Stimulated activated CD4-positive, alpha-beta T cell treated with anti-CD3 and anti-CD28 coated beads, Interleukin-2, amount 100 ng/mL, for 4 hours (primary cell): ENCODE data around the gene STARD9.

ENCODE experiments used
- DNase-seq: peaks from one replicate; pipeline ENCODE4 v3.0.0-alpha.2; 2020; ENCODE audit warnings: low read depth

Gene STARD9

DNA sequence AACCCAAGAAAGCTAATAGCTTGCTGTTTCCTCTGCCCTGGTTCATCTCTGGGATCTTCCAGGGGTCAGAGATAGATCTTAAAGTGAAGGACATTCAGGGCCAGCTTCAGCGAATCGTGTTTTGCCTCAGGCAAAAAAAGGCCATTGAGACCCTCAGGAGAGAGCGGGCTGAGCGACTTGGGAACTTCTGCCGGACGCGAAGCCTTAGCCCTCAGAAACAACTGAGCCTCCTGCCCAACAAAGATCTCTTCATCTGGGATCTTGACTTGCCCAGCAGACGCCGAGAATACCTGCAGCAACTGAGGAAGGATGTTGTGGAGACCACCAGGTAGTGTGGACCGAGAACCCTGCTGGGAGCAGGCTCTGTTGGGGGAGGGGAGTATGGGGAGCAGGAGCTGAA lies 119.0 kb downstream of the STARD9 start:
- no peak for DNase-seq

DNA sequence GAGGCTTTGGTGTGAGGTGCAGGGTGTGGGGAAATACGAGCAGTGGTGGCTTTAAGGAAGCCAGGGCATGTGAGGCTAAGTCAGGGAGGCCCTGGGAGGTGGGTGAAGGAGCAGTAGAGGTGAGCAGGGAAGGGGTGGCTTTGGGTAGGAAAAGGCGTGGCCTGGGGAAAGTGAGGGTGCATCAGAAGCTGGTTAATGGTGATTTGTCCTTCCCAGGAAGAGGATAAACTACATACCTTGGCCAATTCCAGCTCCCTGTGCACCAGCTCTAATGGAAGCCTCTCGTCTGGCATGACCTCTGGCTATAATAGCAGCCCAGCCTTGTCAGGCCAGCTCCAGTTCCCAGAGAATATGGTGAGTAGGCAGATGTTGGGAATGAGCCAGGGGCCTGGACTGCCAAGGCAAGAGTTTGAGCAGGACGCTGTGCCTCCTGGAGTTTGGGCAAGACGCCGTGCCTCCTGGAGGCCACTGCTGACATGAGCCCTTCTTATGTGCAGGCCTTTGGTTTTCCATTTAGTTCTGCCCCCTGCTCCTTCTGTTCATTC lies 120.2 kb downstream of the STARD9 start:
- DNase-seq: no peak

DNA sequence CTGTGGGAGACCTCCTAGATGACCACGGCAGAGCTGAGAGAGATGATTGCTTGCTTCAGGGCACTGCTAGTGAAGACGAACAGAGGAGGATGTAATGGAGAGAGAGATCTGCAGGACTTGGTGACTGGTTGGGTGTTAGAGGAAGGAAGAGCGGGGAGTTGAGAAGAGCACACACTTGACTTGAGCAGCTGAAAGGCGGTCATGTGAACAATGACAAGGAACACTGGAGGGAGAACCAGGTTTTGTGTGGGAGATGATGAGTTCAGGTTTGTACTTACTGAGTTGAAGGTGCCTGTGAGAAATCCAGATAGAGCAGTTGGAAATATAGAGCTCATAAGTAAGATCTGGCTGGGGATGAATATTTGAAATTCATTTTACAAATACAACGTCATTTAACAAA lies 121.2 kb downstream of the STARD9 start:
- DNase-seq: no peak

DNA sequence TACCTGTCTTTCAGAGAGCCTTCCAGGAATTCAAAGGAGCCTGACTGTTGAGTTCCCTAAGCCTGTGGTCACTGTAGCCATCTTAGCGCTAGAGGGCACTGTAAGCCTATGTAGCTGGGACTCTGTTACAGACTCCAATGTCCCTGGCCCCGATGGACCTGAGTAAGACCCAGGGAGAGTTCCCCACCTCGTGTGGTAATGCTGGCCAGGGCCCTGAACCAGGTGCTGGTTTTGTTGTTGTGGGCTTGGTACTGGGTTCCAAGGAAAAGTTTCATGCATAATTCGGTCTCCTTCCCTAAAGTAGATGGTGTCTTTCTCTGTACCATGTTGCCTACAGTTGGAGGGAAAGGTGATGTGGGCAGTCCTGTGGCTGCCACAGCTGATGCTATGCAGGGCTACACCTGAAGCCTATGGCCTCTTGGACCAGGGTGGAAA lies 129.1 kb downstream of the STARD9 start:
- DNase-seq: peak; percentile 33

DNA sequence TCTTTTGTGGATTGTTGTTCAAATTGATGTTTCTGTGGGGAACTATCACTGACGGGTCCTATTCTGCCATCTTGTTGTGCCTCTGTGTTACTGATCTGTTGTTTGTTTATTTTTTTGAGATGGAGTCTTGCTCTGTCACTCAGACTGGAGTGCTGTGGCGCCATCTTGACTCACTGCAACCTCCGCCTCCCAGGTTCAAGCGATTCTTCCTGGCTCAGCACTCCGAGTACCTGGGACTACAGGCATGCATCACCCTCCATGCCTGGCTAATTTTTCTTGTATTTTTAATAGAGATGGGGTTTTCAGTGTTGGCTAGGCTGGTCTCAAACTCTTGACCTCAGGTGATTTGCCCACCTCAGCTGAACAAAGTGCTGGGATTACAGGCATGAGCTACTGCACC lies 129.9 kb downstream of the STARD9 start:
- no peak for DNase-seq

DNA sequence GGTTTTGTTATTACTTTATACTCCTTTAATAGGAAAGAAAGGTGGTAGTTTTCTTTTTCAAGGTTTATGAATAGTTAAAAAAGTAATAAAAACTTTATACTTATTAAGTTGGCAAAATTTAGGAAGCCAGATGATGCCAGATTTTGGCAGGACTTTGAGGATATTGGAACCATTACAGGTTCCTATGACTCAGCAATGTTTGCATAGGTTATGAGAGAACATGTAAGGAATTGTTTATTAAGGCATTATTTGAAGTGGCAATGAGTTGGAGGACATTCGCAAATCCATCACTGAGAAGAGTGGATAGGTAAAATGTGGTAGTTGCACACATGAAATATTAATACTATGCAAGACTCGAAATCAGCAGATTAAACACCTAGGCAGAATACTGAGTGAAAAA lies 131.7 kb downstream of the STARD9 start:
- no peak for DNase-seq

DNA sequence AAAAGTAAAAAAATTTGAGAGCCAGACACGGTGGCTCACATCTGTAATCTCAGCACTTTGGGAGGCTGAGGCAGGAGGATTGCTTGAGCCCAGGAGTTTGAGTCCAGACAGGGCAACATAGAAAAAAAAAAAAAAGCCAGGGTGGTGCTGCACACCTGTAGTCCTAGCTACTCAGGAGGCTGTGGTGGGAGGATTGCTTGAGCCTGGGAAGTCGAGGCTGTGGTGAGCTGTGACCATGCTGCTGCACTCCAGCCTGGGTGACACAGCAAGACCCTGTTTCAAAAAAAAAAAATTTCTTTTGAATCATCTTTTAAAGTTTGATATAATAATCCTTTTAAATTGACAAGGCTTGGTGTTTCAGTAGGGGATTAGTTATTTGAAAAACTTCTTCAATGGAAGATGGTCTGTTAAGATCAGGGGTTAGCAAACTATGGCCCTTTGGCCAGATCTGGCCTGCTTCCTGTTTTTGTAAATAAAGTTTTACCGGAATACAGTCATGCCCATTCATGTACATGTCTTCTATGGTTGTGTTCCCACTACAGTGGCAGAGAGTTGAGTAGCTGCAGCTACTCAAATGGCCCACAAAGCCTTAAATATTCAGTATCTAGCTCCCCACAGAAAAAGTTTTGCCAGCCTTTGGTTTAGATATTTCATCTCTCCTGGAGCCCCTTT lies 132.6 kb downstream of the STARD9 start:
- DNase-seq: no peak

DNA sequence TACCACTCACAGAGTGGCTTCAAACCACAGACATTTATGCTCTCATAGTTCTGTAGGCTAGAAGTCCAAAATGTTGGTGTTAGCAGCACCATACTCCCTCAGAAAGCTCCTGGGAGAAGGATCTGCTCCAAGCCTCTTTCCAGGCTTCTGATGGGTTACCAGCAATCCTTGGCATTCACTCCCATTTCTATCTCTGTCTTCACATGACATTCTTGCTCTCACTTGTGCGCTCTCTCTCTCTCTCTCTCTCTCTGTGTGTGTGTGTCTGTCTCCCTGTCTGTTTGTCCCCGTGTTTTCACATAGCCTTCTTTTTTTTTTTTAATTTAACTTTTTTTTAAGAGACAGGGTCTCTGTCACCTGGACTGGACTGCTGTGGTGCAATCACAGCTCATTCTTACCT lies 135.3 kb downstream of the STARD9 start:
- DNase-seq: no peak

DNA sequence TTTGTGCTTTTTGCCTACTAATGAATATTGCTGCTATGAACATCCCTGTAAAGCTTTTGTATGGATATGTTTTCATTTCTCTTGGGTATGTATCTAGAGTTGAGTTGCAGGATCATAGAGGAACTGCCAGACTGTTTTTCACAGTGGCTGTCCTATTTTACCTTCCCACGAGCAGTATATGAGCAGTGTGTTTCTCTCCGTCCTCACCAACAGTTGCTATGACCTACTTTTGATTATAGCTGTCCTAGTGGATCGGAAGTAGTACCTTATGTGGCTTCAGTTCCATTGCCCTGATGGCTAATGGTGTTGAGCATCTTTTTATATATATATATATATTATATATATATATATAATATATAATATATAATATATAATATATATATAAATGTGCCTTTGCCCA lies 136.3 kb downstream of the STARD9 start:
- no peak for DNase-seq

DNA sequence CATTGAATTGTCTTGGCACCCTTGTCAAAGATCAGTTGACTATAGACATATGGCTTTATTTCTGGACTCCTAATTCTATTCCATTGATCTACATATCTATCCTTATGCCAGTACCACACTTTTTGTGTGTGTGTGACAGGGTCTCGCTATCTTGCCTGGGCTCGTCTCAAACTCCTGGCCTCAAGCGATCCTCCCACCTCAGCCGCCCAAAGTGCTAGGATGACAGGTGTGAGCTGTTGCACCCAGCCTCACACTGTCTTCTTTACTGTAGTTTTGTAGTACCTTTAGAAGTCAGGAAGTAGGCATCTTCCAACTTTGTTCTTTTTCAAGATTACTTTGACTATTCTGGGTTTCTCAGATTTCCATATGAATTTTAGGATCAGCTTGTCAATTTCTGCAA lies 137.2 kb downstream of the STARD9 start:
- no peak for DNase-seq

DNA sequence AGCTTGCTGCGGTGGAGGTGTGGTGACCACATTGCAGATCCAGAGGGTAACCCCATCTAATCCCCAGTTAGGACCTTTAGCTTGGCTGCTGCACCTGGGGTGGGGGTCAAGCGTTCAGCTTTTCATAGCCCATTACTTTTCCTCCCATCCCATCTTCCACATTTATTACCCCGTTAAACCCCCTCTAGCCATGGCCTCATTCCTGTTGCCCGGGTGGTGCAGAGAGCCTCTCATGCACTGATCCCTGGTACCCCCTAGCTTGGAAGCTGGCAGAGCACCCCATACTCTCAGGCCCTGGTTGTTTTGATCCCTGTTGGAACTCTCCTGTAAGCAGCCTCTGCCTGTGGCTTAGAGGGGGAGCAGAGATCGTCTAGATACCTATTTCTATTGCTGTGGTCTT lies 140.7 kb downstream of the STARD9 start:
- no peak for DNase-seq

DNA sequence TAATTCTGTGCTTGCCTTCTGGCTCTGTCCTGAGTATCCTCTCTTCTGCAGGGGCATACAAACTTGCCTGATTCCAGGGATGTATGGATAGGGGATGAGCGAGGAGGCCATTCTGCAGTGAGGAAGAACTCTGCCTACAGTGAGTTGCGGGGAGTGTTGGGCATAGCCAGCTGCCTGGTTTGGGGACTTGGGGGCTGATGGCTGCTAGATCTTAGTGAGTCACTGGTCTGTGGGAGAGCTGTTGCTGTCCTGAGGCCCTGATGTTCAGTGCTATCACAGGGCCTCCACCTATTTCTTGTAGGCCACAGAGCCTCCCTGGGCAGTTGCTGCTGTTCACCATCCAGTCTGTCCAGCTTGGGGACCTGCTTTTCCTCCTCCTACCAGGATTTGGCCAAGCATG lies 141.2 kb downstream of the STARD9 start:
- DNase-seq: no peak

DNA sequence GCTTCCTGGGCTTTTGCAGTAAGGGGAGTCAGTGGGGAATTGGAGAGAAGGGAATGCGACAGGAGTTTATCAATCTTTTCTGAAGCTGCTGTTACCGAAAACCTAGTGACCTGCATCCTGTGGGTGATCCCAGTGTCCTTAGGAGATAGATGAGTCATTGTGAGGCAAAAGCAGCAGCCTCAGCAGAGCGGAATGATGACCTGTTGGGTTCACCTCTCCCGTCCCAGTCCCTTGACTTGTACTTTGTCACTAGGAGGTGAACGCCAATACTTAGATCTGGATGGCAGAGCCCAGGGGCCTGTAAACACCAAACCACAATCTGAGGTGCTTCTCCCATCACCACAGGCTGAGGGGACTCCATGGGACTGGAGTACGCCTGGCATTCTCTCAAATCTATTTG lies 143.6 kb downstream of the STARD9 start:
- DNase-seq: no peak

DNA sequence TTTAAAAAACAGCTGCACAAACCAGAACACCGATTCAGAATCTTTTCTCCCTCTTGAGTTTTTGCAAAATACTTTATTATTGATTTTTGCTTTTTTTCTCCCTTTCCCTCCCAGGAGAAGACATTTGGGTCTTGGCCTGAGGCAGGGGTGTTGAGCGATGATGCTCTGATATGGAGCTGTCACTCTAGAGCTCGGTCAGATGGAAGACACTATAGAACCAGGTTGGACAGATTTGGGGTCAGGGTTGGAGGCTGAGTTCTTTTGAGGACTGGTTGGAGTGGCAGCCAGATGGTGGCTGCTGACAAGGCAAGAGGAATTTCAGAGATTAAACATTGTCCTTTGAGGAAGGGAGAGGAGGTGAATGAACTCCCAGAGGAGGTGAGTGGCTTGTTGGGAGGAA lies 144.7 kb downstream of the STARD9 start:
- no peak for DNase-seq

DNA sequence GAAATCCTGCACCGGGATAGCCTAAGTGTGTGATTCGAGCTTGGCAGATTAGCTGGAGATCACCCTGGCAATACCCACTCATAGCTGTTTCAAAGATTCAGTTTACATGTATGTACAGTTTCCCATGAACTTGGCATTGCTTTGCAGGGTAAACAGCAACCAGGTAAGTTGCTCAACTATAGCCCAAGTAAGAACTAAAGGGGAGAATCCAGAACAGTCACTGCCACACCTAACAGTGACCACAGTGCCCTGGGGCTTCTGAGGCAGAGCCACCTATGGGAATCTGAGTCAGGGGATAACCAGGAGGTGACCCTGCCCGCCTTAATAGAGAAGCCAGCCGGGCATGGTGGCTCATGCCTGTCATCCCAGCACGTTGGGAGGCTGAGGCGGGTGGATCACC lies 145.6 kb downstream of the STARD9 start:
- no peak for DNase-seq

DNA sequence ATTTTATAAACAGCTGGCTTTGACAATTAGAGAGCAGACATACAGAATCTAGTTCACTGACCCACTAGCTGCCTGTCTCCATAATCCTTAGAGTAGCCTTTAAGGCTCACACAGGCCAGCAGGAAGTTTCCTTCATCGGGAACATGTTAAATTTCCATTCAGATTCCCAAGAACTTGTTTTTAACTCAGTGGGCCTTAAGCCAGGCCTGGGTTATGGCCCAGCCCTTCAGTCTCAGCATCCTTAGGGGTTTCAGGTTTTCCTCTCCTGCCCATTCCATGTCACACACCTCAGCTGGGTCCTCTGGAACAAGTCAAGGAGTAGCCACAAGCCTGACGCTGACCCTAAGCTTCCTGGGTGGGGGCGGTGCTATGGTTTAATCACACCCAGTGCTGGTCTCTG lies 146.5 kb downstream of the STARD9 start:
- no peak for DNase-seq

DNA sequence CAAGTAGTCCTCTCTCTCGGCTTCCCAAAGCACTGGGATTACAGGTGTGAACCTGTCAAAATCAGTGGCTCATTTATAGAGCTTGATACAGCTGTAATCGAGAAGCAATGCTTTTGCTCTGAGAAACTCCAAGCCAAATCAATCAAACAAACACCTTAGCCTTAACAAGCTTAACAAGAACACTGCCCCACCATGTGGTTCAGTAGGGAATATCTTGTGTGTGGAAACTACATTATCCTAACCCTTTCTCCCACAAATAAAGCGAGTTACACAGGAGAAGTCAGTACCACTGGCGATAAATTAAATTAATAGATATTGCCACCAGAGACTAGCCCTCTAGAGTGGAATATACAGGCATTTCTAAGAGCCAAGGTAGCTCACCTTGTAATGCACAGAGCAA lies 147.7 kb downstream of the STARD9 start:
- no peak for DNase-seq

DNA sequence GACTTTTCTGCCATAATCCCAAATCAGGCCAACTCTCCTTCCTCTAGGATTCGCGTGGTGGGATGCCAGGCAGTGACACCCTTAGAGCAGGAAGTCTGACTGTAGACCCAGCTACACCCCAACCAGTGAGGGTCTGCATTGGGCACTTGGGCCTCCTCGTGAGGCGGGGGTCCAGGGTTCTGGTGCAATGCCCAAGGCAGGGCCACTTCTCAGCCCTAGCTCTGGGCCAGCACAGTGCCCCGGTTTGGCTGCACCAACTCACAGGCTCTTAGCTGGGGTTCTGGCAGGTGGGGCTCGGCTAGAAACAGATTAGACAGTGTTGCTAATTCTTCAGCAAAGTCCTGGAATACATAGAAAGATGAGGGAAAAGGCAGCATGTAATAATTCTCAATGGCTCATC lies 148.9 kb downstream of the STARD9 start:
- DNase-seq: no peak

DNA sequence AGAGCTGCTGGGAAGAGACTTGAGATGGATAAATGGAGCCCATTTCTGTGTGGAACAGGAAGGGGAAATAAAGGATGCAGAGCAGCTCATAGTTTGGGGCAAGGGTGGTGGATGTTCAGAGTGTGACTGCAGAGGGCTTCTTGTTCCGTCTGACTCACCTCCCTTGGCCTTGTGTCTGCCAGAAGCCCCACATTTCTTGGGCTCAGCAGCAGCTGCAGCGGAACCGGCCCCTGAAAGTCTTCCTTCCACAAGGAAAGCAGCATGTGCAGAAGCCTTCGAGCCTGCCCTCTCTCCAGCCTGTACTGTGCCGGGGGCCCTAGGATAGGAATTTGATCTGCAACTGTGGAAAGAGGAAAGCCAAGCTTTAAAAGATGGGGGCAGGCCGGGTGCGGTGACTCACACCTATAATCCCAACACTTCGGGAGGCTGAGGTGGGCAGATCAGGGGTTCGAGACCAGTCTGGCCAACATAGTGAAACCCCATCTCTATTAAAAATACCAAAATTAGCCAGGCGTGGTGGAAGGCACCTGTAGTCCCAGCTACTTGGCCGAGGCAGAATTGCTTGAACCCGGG lies 150.0 kb downstream of the STARD9 start:
- no peak for DNase-seq

DNA sequence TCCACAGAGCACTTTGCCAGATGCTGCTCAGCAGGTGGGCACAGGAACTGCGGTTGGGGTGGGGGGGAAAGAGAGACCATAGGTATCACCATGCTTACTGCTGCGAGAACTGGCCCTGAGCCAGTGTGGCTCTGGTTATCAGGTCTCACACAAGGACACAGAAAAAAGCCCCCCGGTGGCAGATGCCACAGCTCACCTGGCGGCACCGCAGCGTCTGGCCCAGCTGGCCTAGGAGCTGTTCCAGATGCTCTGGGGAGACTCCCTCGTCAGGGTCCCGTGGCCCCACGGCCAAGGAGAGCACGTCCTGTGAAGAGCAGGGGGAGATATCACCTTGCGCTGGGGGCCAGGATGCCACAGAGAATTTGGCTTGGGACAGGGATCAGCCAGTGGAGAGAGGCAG lies 150.7 kb downstream of the STARD9 start:
- DNase-seq: no peak

DNA sequence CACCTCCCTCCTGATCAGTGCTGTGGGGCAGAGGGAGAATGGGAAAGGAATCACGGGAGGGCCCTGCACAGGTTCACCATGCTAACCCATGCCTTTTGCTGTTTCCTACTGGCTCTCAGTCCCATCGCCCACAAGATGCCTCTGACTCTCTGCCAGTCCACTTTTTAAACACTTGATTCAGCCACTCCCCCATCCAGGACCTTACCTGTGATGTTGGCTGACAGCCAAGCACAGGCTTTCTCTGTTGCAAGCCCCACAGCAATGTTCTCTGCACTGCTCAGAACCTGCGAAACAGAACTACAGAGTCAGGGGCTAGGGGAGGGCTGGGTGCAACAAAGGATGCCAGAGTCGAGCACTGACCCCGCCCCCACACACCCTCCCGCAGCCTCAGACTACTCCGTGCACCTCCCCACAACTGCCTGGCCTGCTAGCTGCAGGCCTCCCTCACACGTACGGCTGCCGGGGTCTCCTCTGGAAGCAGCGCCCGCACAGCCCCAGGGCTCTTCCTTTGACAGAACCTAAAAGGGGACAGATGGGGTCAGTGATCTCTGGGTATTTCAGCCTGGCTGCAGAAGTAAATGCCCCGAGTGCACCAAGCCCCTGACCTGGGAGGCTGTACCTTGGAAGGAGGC lies 152.5 kb downstream of the STARD9 start:
- no peak for DNase-seq

DNA sequence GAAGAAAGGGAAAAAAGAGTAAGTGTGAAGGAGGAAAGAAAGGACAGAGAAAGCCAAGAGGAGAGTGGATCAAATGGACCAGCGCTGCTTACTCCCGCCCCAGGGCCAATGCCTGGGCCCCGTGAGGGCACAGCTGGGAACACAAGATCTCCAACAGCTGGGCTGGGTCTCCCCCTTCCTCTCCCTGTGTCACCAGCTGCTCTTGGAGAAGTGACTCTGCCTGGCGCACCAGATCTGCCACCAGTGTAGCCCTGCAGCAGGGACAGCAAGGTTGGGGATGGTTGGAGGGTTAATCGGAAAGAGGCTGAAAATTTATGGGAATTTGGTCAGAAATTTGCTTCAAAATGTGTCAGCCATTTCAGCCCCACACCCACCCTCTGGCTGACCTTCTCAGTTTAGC lies 153.2 kb downstream of the STARD9 start:
- no peak for DNase-seq

DNA sequence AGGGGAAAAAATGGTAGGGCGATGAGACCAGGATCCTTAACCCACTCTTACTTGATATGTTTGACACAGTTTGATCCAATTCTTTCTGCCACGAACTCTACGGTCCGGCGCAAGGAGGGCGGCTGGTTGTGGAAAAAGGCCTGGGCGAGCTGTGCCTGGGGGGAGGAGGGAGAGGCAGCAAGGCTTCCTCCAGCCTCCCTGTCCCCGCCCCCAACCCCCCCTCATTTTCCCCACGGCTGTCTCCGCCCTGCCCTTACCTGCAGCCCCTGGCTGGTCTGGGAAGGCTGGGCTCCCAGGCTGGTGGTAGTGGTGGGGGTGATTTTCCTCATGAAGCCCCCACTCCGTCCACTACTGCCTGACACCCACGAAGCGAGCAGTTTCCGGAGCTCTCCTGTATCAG lies 153.6 kb downstream of the STARD9 start:
- DNase-seq: no peak

DNA sequence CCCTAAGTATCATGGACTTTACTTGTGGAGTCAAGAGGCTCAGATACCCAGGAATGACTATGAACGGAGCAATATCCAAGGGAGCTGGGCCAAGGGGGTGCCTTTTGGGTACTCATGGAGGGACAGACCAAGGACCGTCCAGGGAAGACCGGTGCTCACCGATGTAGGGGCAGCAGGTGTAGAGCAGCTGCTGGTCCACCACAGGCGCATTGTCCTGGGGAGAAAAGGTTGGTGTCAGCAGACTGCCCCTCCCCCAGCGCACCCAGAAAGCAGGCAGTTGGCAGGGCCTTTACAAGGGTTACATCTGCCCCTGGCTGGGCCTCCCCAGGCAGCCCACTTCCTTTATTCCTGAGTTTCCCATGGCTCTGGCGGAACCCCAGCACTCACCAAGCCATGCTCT lies 154.0 kb downstream of the STARD9 start:
- DNase-seq: no peak
